Measurements from ENCODE around the gene DPEP1. TPM values are rescaled to one million over a fixed set of nuclear protein-coding genes. Genes with fewer than 3 reads are reported as not detected.

DPEP1 gene
- total RNA-seq, 1 donor from 2014 or later: 2.4 TPM

- DNase-seq: no peak
Measured at GRCh38 chr16:89599451-89599858, 14.0 kb upstream of the DPEP1 start.

GRCh38 chr16:89599902-89600301 is 13.5 kb upstream of the DPEP1 start:
- no peak for DNase-seq

DNA sequence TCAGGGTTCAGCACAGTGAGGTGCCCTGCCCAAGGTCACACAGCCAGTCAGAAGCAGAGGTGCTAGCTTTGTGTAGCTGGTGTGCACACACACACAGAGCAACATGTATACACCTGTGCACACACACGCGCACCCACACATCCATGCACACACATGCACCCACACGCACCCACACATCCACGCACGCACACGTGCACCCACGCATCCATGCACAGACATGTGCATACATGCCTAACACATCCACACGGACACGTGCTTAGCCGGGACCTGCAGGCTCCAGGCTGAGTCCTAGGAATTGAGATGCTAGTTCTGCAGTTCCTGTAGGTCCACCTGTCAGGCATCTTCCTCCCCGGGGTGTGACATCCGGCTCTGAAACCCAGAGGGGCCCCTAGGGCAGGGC is 13.0 kb upstream of the DPEP1 start:
- DNase-seq: no peak

DNA sequence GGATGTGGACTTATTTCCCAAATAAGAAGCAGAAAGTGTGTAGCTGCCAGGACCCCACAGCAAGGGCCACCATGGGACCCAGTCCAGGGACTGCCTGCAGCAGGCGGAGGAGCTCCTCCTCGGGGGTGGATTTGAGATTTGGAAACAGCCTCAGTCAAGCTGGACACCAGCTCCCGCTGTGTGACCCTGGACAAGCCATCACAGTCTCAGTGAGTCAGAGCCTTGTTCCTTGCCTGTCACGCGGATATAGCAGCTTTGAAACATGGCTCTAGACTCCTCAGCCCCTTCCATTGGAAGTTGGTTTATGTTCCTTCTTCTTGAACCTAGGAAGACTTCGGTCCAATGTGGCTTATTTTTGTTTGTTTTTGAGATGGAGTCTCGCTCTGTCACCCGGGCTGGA is 12.5 kb upstream of the DPEP1 start:
- DNase-seq: no peak

DNA sequence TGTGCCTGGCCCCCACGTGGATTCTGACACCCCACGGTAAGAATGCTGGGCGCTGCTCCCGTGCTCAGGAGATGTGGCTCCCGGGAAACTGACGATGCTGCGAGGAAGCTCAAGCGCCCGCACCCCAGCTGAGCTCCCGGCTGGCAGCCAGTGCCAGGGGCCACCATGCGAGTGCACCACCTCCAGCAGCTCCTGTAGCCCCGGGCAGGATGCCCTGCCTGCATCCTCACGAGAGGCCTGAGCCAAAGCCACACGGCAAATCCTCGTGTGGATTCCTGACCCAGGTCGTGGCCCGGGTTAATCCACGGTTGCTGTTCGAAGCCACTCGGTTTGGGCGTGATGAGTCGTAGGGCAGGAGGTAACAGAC is 11.6 kb upstream of the DPEP1 start:
- DNase-seq: no peak

- DNase-seq: no peak
Measured at GRCh38 chr16:89602273-89602951, 11.0 kb upstream of the DPEP1 start.

- no peak for DNase-seq
Measured at GRCh38 chr16:89602952-89603590, 10.4 kb upstream of the DPEP1 start.

GRCh38 chr16:89604764-89605163 is 8.7 kb upstream of the DPEP1 start:
- no peak for DNase-seq

DNA sequence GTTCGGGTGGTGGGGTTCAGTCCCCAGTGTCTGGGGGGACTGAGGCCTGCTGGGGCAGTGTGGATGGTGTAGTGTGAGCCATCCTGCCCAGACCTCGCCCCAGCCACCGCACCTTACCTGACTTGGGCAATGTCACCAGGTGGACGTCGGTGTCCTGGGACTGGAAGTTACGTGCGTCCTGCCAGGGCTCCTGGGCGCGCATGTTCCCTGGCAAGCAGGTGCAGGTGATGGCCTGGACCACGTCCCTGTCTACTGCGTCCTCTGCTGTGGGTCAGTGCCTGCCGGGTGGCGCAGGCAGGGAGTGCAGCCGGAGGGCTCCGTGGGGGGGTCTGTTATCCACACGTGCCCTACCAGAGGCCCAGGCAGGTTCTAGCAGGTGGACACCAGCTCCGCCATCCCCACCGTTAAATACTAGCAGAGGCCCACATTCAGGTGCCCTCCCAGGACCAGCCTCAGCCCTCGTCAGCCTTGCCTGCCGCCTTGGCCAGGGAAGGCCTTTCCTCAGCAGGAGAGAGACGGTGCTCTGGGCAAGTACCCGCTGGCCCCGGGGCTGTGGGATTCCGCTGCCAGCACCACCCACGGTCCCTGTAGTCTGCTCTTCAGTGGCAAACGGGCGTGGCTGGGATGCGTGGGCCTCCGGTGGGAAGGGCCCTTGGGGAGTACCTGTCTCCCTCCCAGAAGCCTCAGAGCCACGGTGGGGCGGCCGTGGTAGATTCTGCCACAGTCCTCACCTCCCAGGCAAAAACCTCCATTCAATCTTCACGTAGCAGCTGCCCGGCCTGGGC is 8.1 kb upstream of the DPEP1 start:
- DNase-seq: no peak

DNA sequence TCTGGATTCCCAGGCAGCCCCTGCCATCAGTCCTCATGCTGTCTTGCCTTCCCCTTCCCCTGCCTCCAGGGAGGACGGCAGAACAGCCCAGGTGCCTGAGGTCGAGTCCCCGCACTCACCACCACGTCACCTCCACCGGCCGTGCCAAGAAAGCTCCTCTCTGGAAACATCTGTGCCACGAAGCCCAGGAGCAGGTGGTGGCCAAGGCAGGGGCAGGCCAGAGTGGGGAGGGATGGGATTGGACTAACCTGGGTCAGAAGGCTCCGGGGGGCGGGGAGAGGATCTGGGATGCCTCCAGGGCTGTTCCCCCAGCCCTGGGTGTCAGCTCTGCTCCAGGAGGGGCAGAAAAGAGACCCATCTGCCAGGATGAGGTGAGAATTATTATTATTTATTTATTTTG is 7.4 kb upstream of the DPEP1 start:
- no peak for DNase-seq

- DNase-seq: no peak
Measured at GRCh38 chr16:89607453-89607852, 6.0 kb upstream of the DPEP1 start.

GRCh38 chr16:89607937-89608740 is 5.3 kb upstream of the DPEP1 start:
- DNase-seq: no peak

DNA sequence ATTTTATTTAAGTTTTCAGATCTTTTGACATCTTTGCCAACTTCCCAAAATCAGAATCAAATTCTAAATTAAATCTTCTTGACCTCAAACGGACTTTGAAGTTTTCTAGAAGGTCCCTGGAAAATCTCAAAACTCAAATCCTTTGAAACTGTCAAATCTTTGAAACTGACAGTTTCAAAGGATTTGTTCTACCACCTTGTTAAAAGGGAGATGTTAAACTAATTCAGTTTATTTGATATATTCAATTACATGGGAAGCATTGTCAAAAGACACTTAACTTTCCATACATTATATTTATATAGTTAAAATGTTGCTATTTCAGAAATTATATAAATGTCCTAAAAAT is 3.4 kb upstream of the DPEP1 start:
- no peak for DNase-seq

- no peak for DNase-seq
Measured at GRCh38 chr16:89612415-89613166, 851 bp upstream of the DPEP1 start.

DNA sequence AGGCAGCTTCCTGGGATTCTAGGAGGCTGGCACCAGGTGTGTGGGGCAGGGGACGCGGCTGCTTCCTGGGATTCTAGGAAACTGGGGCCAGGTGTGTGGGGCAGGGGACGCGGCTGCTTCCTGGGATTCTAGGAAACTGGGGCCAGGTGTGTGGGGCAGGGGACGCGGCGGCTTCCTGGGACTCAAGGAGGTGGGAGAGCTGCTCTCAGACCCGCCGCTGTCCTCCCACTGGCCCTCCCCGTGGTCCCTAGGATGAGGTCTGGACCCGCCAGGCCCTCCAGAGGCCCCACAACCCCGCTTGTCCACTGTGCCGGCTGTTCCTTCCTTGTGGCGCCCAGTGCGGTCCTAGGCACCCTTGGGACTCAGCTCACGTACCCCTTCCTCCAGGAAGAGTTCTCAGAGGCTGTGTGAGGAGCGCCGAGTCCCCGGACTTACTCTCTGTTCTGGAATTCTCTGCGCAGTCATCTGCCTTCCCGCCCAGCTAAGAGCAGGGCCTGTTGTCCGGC is 565 bp downstream of the DPEP1 start:
- no peak for DNase-seq

DNA sequence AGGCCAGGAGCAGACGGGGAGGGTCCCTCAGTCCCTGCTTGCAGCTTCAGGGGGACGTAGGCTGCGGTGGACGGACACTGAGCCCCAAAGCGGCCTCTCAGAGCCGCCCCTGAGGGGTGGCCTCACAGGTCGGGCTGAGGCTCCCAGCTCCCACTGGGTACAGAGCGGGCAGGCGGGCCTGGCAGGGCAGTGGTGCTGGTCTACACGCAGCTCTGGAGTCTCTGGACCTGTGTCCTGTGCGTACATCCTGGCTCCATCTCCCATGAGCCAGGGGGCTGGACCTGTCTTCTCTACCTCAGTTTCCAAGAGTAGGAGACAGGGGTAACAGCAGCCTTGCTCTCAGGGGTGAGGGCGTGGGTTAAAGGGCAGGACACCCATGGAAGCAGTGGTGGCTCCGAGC is 1.7 kb downstream of the DPEP1 start:
- no peak for DNase-seq

DNA sequence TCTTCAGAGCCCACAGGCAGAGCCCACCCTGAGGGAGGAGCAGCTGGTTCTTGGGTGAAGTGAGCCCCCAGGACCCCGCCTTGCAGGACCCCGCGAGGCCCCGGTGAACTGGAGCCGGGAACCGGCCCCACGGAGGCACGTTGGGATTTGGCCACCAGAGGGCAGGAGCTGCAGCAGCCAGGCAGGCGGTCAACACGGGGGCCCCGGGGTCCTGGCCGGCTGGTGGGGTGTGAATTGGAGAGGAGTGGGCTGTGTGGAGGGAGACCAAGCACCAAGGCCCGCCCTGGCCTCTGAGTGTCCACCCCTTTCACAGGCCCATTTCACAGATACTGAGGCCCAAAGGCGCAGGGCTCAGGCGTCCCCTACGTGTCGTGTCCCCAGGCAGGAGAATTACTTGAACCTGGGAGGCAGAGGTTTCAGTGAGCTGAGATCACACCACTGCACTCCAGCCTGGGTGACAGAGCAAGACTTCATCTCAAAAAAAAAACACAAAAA is 2.2 kb downstream of the DPEP1 start:
- no peak for DNase-seq

DNA sequence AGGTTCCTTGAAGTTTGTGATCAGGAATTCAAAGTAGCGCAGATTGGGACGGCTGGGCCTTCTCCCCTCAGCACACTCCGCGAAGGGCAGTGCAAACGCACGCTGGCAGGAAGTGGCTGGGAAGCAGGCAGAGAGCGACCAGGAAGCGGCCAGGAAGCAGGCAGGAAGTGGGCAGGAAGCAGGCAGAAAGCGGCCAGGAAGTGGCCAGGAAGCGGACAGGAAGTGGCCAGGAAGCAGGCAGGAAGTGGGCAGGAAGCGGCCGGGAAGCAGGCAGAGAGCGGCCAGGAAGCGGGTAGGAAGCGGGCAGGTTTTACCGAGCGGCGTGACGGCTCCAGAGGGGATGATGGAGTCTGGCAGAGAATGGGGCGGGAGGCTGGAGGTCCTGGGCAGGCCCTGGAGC is 3.2 kb downstream of the DPEP1 start:
- DNase-seq: no peak

- DNase-seq: no peak
Measured at GRCh38 chr16:89617036-89617435, 3.6 kb downstream of the DPEP1 start.

DNA sequence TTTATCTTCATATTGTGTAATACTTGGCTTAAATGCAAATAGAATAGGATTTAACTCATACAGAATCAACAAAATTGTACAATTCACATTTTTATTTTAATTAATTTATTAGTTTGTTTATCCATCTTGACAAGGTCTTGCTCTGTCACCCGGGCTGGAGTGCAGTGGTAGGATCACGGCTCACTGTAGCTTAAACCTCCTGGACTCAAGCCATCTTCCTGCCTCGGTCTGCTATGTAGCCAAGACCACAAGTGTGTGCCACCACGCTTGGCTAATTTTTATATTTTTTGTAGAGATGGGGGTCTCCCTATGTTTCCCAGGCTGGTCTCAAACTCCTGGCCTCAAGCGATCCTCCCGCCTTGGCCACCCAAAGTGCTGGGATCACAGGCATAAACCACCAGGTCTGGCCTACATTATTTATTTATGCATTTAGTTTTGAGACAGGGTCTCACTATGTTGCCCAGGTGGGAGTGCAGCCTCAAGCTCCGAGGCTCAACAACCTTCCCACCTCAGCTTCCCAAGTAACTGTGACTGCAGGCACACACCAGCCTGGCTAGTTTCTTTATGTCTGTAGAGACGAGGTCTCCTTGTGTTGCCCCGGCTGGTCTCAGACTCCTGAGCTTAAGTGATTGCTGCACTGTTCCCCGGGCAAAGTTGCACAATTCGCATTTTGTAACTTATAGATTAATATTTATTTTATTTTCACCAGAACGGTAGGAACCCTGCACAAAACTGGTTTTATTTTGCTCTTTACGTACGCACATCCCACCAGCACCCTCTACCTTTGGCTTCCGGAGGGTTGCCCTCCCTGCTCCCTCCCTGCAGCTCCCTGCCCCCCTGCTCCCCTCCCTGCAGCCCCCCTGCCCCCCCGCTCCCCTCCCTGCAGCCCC is 4.9 kb downstream of the DPEP1 start:
- DNase-seq: no peak

GRCh38 chr16:89619840-89620239 is 6.4 kb downstream of the DPEP1 start:
- DNase-seq: no peak
